Right ventricle myocardium inferior (tissue), 1 donor: ENCODE measurements around the gene CHPT1. TPM values are rescaled to one million over a fixed set of nuclear protein-coding genes. Genes with fewer than 3 reads are reported as not detected.
"Not testable (repeated sequence)": the region's sequence is repeated elsewhere in the genome, so short reads cannot be mapped to it uniquely, and the experiment has no call there.

Experiments used
- ATAC-seq: fragments of 200-7000 bp; cut with Tn5 transposase; one replicate; pipeline ENCODE4 v1.9.1; 2020; ENCODE audit warnings: mild to moderate bottlenecking, moderate library complexity
- DNase-seq: peaks from one replicate; pipeline ENCODE4 v3.0.0; 2021; ENCODE audit errors: missing footprints
- intact Hi-C: fragments of 100-400 bp; cut with DNase I; formaldehyde crosslinking; loops from one replicate; pipeline ENCODE4 v1.11.0; 2022
- long read RNA-seq: library from polyadenylated mRNA; unstranded; transcript quantifications from one replicate; pipeline ENCODE4 v2.0.0, GENCODE V29; 2021
- total RNA-seq: library from RNA; stranded (reverse); fragmentation: NEBNext Ultra II Directional; extraction: Animal tissue kit (Norgen Biotek cat#: 25700); gene quantifications from one replicate; pipeline ENCODE4 v1.2.1, GENCODE V29; 2021
- donor health status: DM: no; HTN: yes; CAD: no; lungs with severe emphysema.

Gene CHPT1
- total RNA-seq = 128 TPM
- long read RNA-seq, transcript CHPT1-205 (8 exons, 2,001 nt) = minor isoform, 9 of 205 reads
- long read RNA-seq, transcript CHPT1-201 (9 exons, 1,585 nt) = major isoform, 148 of 205 reads
- long read RNA-seq, partial matches to known transcripts = 3 of 205 reads
- long read RNA-seq, other reads (novel, unspliced or antisense) = 45 of 205 reads

- intact Hi-C loops = no loop called here
- DNase-seq = peak; percentile 89
- peak; percentile 71 for ATAC-seq
Measured at GRCh38 chr12:101697197-101697929, at the start of gene CHPT1. Gene CHPT1 (plus strand): TSS chr12:101697640. CDS start chr12:101697862, 222 bp downstream.

- no peak for ATAC-seq
Measured at GRCh38 chr12:101647711-101648110, 49.7 kb upstream of the CHPT1 start.

DNA sequence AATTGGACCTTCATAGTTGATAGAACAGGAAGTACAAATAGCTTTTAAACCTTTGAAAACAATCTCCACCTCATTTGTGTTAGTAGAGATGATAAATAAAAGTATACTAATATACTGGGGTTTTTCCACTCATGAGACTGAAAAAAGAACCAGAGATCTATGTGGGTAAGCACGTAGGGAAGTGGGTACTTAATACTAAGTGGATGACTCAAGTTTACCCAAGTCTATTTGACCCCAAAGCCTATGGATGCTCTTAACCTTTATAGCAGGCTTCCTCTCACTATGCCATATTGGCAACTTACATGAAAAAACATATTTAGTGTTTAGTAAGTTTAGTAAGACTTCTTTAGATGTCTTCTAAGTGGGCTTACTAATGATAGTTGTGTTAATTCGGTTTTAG is 49.2 kb upstream of the CHPT1 start:
- no peak for ATAC-seq
- intact Hi-C loops = no loop called here
- no peak for DNase-seq

More at GRCh38 chr12:101647711-101648110, 49.7 kb upstream of the CHPT1 start:
- no peak for DNase-seq
- intact Hi-C loops = no loop called here

DNA sequence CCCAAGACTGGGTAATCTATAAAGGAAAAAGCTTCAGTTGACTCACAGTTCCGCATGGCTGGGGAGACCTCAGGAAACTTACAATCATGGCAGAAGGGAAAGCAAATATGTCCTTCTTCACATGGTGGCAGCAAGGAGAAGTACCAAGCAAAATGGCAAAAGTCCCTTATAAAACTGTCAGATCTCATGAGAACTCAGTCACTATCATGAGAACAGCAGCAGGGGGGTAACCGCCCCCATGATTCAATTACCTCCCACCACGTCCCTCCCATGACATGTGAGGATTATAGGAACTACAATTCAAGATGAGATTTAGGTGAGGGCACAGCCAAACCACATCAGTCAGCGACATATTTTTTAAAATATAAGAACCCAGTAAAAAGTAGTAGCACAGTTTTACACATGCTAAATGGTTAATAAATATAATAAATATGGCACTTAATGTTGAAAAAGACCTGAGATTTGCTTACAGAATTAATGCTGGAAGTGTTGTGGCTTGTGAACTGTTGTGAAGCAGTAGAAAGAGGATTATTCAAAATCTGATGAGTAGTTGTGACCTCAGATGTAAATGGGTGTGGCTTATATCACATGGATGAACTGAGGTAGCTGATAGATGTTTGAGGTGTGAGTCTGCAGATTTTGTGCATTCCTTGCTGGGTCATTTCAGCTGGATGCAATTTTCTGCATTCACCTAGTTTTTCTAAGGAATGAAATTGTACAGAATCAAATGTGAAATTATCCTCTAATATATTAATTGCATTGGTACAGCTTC is 46.9 kb upstream of the CHPT1 start:
- intact Hi-C loops = no loop called here
- ATAC-seq (no peak), DNase-seq (no peak)

GRCh38 chr12:101653030-101653429 is 44.4 kb upstream of the CHPT1 start:
- no peak for ATAC-seq
- intact Hi-C loops = no loop called here
- DNase-seq = no peak

GRCh38 chr12:101653503-101653902 is 43.9 kb upstream of the CHPT1 start:
- intact Hi-C loops = no loop called here
- DNase-seq (no peak), ATAC-seq (no peak)

DNA sequence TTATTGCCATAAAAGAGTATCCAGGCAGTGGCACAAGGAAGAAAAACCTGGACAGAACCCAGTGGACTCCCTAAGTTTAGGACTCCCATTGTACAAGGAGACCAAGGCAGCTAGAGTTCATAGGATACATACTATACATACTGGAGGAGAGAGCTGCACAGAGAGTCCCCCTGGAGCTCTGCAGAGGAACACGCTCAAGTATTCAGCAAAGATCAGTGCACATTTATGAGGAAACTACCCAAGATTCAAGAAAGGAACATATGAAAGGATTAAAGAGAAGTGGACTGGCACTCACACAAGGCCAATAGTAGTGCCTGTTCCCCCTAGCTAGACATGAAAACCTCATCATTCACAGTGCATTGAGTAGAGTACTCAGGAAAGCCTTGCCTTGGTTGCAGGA is 43.0 kb upstream of the CHPT1 start:
- intact Hi-C loops = no loop called here
- no peak for DNase-seq
- no peak for ATAC-seq

GRCh38 chr12:101655393-101655792 is 42.0 kb upstream of the CHPT1 start:
- DNase-seq (no peak), ATAC-seq (no peak)
- intact Hi-C loops = no loop called here

- intact Hi-C loops, DNase-seq, ATAC-seq: not testable (repeated sequence)
Measured at GRCh38 chr12:101660662-101661061, 36.8 kb upstream of the CHPT1 start.

- ATAC-seq (no peak), DNase-seq (no peak)
- intact Hi-C loops = no loop called here
Measured at GRCh38 chr12:101663298-101663697, 34.1 kb upstream of the CHPT1 start.

DNA sequence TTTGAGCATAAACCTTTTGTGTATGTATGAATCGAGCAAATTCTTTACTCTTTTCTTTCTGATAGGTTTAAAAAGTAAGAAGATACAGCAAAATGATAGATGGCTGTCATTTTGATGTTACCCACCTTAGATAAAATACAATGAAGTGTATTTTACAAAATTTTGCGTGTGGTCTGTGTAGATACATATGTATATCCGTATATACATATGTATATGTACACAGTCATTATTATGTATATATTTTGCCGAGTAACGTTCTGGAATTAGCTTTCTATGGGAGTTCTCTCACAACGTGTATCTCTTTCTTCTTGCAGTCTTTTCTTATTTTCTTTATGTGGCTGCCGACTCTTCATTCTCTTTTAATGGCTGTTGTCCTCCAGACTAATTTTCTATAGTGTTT is 32.4 kb upstream of the CHPT1 start:
- intact Hi-C loops = no loop called here
- no peak for ATAC-seq

GRCh38 chr12:101666052-101666728 is 31.2 kb upstream of the CHPT1 start:
- intact Hi-C loops = no loop called here
- no peak for DNase-seq
- ATAC-seq = no peak

More for the DNA sequence above, 32.4 kb upstream of the CHPT1 start:
- DNase-seq = no peak

DNA sequence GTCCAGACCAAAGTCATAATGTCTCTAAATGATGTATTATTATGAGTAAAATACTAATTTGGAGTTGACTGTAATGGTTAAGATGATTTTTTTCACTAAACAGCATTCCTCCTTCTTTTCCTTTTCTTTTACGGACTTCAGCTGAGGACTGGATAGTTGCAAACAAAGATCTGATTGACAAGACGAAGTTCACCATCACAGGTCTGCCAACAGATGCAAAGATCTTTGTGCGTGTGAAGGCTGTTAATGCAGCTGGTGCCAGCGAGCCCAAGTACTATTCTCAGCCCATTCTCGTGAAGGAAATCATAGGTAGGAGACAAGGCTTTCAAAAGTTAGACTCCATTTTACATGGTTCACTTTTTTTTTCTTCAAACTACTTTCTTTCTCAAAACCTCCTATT is 29.8 kb upstream of the CHPT1 start:
- DNase-seq (no peak), ATAC-seq (no peak)
- intact Hi-C loops = no loop called here

- intact Hi-C loops = no loop called here
- peak; percentile 56 for ATAC-seq
- DNase-seq = no peak
Measured at GRCh38 chr12:101670007-101670671, 27.3 kb upstream of the CHPT1 start.

DNA sequence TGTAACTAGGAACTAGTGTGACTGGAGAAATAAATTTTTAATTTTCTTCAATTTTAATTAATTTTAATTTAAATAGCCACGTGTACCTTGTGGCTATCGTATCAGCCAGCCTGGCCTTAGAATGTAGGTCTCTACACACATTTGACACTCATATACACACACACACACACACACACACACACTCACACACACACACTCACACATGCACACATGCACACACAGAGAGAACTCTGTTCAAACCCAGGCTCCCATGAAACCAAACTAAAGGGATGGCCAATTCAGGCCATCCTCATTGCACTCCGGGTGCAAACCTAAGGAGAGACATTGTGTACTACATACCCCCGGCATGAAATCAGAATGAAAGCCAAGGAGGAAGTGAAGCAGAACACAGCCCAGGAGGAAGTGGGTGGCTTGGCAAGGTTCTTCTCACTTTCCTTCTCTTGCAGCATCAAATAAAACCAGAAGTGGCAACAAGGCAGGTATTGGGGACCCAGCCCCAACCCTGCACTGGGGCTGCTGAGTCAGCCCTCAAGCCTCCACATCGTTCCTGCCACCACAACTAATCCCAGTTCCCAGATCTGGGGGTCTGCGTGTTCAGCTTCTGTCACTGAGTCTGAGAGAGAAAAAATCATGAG is 26.2 kb upstream of the CHPT1 start:
- ATAC-seq = peak; percentile 69
- intact Hi-C loops = no loop called here
- DNase-seq = no peak

DNA sequence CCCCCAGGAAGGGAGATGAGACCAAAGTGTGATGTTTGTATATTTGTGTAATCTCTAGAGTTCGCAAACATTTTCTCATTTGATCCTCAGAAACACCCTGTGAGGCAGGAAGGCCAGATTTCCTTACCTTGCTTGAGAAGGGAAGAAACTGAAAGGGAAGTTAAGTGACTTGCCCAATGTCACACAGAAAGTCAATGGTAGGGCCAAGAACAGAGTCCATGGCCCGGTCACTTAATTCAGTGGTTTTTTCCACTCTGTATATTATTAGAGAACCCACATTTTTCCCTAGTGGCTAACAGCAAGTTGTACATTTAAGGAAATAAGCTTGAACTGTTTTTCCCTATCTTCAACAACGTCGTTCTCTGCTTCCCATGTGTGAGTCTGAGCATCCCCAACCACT is 25.6 kb upstream of the CHPT1 start:
- ATAC-seq (peak; percentile 20), DNase-seq (no peak)
- intact Hi-C loops = no loop called here

DNA sequence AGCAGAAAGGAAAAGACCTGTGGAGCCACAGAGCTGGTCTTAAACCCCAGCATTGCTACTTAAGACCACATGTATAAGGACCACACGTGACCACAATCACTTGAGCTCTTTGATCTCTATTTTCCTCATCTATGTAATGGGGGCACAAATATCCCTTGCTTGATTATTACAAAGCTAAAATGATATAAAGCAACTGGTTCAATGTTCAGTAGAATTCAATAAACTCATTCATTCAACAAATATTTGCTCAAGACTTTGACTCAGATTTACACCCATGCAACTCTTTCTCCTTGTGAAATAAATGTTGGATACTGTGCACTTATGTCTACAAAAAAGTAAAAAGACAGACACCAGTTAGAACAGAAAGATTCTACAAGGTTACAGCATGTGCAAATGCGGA is 21.9 kb upstream of the CHPT1 start:
- no peak for ATAC-seq
- intact Hi-C loops = no loop called here
- no peak for DNase-seq

GRCh38 chr12:101676497-101676896 is 20.9 kb upstream of the CHPT1 start:
- ATAC-seq, DNase-seq, intact Hi-C loops: not testable (repeated sequence)
